Measurements from ENCODE around the gene MPRIP. TPM values are rescaled to one million over a fixed set of nuclear protein-coding genes. Genes with fewer than 3 reads are reported as not detected.

The MPRIP gene
- total RNA-seq, 4 donors from 2014 or later = 61.5 to 407 (median 103) TPM

DNA sequence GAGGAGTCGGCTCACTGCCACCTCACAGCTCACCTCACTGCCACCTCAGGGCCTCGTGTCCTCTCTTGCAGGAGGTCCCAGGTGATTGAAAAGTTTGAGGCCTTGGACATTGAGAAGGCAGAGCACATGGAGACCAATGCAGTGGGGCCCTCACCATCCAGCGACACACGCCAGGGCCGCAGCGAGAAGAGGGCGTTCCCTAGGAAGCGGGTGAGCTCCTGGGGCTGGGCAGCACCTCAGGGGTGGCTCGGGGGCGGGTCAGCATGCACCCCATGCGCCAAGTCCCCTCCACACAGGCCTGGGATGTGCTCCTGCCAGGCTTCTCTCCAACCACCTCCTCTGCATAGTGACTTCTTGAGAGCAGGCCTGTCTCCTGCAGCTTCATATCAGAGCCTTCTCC lies 100.3 kb downstream of the MPRIP start:
- Histone ChIP-seq H3K27ac (no peak overlapping the region), H3K36me3 (no peaks in the 10 kb centered on the region), H3K4me1 (no peaks in the 10 kb centered on the region), H3K4me3 (no peak overlapping the region), H3K27me3 (no peaks in the 10 kb centered on the region), H3K9me3 (no peaks in the 10 kb centered on the region)
- TF ChIP-seq, protein P1, sequence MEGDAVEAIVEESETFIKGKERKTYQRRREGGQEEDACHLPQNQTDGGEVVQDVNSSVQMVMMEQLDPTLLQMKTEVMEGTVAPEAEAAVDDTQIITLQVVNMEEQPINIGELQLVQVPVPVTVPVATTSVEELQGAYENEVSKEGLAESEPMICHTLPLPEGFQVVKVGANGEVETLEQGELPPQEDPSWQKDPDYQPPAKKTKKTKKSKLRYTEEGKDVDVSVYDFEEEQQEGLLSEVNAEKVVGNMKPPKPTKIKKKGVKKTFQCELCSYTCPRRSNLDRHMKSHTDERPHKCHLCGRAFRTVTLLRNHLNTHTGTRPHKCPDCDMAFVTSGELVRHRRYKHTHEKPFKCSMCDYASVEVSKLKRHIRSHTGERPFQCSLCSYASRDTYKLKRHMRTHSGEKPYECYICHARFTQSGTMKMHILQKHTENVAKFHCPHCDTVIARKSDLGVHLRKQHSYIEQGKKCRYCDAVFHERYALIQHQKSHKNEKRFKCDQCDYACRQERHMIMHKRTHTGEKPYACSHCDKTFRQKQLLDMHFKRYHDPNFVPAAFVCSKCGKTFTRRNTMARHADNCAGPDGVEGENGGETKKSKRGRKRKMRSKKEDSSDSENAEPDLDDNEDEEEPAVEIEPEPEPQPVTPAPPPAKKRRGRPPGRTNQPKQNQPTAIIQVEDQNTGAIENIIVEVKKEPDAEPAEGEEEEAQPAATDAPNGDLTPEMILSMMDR (IDR thresholded peaks at IDR 0.05) = no peak
- TF ChIP-seq POLR2A (IDR thresholded peaks at IDR 0.05) = no peak
- no peak for DNase-seq
- intact Hi-C loops (cut with DNase I; ENCODE audit: low total_unique reads) = no loop called here

DNA sequence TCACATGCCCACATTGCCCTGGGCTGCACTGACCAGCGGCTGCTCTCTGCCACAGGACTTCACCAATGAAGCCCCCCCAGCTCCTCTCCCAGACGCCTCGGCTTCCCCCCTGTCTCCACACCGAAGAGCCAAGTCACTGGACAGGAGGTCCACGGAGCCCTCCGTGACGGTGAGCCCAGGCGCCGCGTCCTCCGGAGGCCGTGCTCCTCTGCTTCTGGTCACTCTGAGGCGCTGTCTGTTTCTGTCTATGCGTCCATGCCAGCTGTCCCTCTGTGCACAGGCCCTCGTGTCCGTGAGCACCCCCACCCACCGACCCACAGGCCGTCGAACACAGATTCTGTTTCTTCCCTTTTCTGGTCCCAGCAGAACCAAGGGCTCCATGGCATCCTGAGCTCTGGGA lies 101.2 kb downstream of the MPRIP start:
- TF ChIP-seq, protein P1 (IDR thresholded peaks at IDR 0.05) = no peak
- no peak for TF ChIP-seq POLR2A (IDR thresholded peaks at IDR 0.05)
- H3K4me1 ChIP-seq = no peaks in the 10 kb centered on the region
- no peak overlapping the region for H3K27ac ChIP-seq
- H3K4me3 ChIP-seq = no peak overlapping the region
- no peaks in the 10 kb centered on the region for H3K9me3 ChIP-seq
- no peaks in the 10 kb centered on the region for H3K27me3 ChIP-seq
- intact Hi-C loops (cut with DNase I; ENCODE audit: low total_unique reads) = no loop called here
- H3K36me3 ChIP-seq = no peaks in the 10 kb centered on the region
- DNase-seq = no peak

DNA sequence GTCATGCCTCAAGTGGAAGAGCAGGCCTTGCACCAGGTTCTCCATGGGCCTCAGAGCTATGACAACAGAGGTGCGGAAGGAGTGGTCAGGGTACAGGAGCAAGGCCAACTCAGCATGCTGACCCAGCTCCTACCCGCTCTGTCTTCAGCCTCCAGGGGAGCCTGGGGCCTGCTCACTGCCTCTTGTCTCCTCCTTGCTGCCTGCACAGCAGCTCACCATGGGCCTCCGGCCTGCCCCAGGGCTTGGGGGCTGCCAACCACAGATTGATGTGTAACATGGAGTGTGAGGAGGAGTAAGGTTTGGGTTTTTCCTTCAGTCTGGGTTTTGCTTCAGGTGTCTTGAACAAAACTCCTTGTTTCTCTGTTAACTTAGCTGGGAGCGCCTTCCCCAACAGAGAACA lies 101.8 kb downstream of the MPRIP start:
- no peak overlapping the region for H3K4me3 ChIP-seq
- no peaks in the 10 kb centered on the region for H3K4me1 ChIP-seq
- no peaks in the 10 kb centered on the region for H3K27me3 ChIP-seq
- intact Hi-C loops (cut with DNase I; ENCODE audit: low total_unique reads) = no loop called here
- no peak overlapping the region for H3K27ac ChIP-seq
- DNase-seq = no peak
- H3K9me3 ChIP-seq = no peaks in the 10 kb centered on the region
- TF ChIP-seq POLR2A (IDR thresholded peaks at IDR 0.05) = no peak
- TF ChIP-seq, protein P1 (IDR thresholded peaks at IDR 0.05) = no peak
- H3K36me3 ChIP-seq = no peaks in the 10 kb centered on the region

DNA sequence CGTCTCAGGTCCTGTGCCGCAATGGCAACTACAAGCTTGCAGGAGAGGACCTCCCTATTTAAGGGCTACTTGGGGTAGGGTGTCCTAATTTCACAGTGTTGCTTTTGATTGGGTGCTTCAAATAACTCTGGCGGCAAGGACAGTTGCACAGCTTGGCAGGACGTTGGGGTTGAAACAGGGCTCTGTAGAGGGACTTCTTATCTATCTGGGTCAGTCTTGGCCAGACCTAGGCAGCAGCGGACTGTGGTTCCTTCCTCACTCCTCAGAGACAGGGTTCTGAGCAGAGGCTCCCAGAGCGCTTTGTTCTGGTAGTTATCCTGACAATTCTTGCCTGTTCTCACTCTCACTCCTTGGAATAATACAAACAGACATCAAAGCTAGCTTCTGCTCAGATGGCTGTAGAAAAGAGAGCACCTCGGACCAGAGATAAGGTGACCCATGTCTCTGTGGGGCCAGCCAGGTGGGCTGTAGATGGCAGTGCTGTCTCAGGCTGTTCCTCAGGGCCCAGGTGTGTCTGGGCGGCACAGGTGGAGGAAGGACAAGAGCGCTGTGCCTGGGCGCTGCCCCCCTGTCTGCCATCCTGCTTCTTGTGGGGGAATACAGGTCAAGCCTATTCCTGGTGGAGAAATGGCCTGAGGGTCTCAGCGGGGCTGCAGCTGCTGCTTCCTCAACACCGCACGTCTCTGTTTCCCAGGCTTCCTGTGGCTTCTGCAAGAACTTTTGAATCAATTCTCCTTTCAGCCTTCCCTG lies 102.8 kb downstream of the MPRIP start:
- DNase-seq = no peak
- H3K36me3 ChIP-seq = no peaks in the 10 kb centered on the region
- no peaks in the 10 kb centered on the region for H3K4me1 ChIP-seq
- no peaks in the 10 kb centered on the region for H3K9me3 ChIP-seq
- H3K27me3 ChIP-seq = no peaks in the 10 kb centered on the region
- intact Hi-C loops (cut with DNase I; ENCODE audit: low total_unique reads) = no loop called here
- no peak overlapping the region for H3K4me3 ChIP-seq
- TF ChIP-seq, protein P1 (IDR thresholded peaks at IDR 0.05) = no peak
- TF ChIP-seq POLR2A (IDR thresholded peaks at IDR 0.05) = no peak
- no peak overlapping the region for H3K27ac ChIP-seq

DNA sequence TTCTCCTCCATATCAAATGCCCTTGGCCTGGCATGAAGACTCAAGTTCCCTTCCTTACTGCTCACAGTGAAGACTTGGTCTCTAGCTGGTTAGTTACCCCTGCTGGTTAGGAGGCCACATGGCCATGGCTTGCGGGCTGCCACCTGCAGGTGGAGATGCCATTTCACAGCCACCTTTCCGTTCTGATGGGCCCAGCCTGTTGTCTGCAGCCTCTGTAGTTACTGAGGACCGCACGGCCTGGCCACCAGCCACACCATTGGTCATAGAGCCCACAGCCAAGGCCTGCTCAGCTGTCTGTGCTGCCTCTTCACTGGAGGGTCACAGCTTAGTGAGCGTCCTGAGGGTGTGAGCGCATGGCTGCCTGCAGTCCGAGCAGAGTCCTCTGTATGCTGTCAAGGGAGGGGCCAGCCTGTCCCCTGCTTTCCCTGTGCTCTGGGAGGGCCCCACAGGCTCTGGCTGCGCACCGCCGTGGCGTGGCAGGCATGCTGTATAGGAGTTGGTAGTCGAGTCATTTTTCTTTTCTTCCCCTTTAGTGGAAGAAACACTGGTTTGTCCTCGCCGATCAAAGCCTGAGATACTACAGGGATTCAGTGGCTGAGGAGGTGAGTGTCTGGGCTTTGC lies 104.6 kb downstream of the MPRIP start:
- no peak overlapping the region for H3K4me3 ChIP-seq
- TF ChIP-seq, protein P1 (IDR thresholded peaks at IDR 0.05) = peak in 1 of 4 experiments; percentile 34
- TF ChIP-seq POLR2A (IDR thresholded peaks at IDR 0.05) = no peak
- no peak overlapping the region for H3K27ac ChIP-seq
- no peaks in the 10 kb centered on the region for H3K4me1 ChIP-seq
- H3K36me3 ChIP-seq = no peaks in the 10 kb centered on the region
- H3K27me3 ChIP-seq = no peaks in the 10 kb centered on the region
- H3K9me3 ChIP-seq = no peaks in the 10 kb centered on the region
- intact Hi-C loops (cut with DNase I; ENCODE audit: low total_unique reads) = no loop called here
- peak in 1 of 2 donors; percentile 32 for DNase-seq
